Esophagus muscularis mucosa (tissue), 4 donors: Measurements from ENCODE around the gene NKAIN1. TPM values are rescaled to one million over a fixed set of nuclear protein-coding genes. Genes with fewer than 3 reads are reported as not detected.

Source experiments
- DNase-seq: peaks from one replicate; pipeline ENCODE4 v3.0.0-alpha.2; 2017; ENCODE audit errors: extremely low spot score
- H3K27ac ChIP-seq, 4 donors: fragments of 200-600 bp; sonication (generic); replicated peaks in 1 of 4; 1 replicate in 3 of 4; 2 replicates in 1 of 4; pipeline ENCODE4 v1.5.1; 2016 to 2019; ENCODE audit warnings: mild to moderate bottlenecking in 1 of 4
- H3K27me3 ChIP-seq, 4 donors: fragments of 200-600 bp; sonication (generic); one replicate each; pipeline versions ENCODE4 v1.5.1 to v1.6.0; 2016 to 2019
- H3K36me3 ChIP-seq, 4 donors: fragments of 200-600 bp; sonication (generic); one replicate each; pipeline ENCODE4 v1.5.1; 2016 to 2019
- H3K4me1 ChIP-seq, 4 donors: fragments of 200-600 bp; sonication (generic); one replicate each; pipeline ENCODE4 v1.5.1; 2016 to 2019
- H3K4me3 ChIP-seq, 4 donors: fragments of 200-600 bp; sonication (generic); 1 replicate in 2 of 4; 2 replicates in 2 of 4; pipeline ENCODE4 v1.5.1; 2016 to 2019; ENCODE audit warnings: mild to moderate bottlenecking in 4 of 4, moderate library complexity in 1 of 4
- H3K9me3 ChIP-seq, 4 donors: fragments of 200-600 bp; sonication (generic); 1 replicate in 3 of 4; 2 replicates in 1 of 4; pipeline ENCODE4 v1.5.1; 2016 to 2019
- EP300 ChIP-seq: sonication (generic); formaldehyde crosslinking; IDR thresholded peaks from one replicate; pipeline ENCODE4 v1.6.1; 2017; ENCODE audit warnings: antibody characterized with exemption
- POLR2A ChIP-seq: fragments of 450-650 bp; IDR thresholded peaks from one replicate; pipeline ENCODE4 v1.6.1; 2017; ENCODE audit warnings: antibody characterized with exemption, moderate library complexity, mild to moderate bottlenecking, low read depth
- POLR2AphosphoS5 ChIP-seq, 2 donors: sonication (generic); formaldehyde crosslinking; IDR thresholded peaks; one replicate each; pipeline ENCODE4 v1.6.1; 2017; ENCODE audit warnings: antibody characterized with exemption in 2 of 2
- WGBS: methylation state at CpG from one replicate; pipeline ENCODE4 v1.1.5; 2018; 5-methylcytosine and 5-hydroxymethylcytosine counted together
- intact Hi-C: fragments of 100-400 bp; cut with DNase I; formaldehyde crosslinking; loops from one replicate; pipeline ENCODE4 v1.15.1; 2023
- total RNA-seq, 4 donors: library from RNA; depleted of rRNA; stranded (reverse); fragments of >200 nt; gene quantifications; one replicate each; pipeline versions ENCODE4 v1.1.0 to v1.2.1, GENCODE V29; 2016
- TF ChIP-seq, protein P1 (sequence below), 3 experiments: fragments of 200-600 bp in 2 of 3; fragments of 450-650 bp in 1 of 3; sonication (generic) in 2 of 3; IDR thresholded peaks; one replicate each; pipeline ENCODE4 v1.5.1; 2017 to 2019; ENCODE audit warnings: antibody characterized with exemption in 3 of 3, mild to moderate bottlenecking in 2 of 3, moderate library complexity in 1 of 3

The NKAIN1 gene
- total RNA-seq, 4 donors from 2014 or later = not detected

DNA sequence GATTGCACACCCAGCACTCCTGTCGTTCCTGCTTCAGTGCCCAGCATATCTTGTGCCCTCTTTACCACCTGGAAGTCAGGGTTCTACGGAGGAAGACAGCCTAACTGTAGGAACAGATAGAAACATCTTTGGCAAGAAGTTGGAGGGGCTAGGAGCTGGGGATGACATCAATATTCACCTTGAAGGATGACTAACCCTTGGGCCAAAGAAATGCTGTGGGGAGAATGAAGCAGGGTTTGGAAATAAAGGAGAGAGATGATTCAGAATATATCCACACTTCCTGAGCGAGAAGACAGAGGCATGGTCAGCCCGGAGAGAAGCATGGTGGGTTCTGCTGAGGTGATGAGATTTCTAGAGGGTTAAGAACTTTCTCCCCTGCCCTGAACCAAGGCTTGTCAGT is 4.6 kb upstream of the NKAIN1 start:
- peaks cover 2 to 10% (median 8%) of the 10 kb centered on the region in 4 donors for H3K4me1 ChIP-seq
- TF ChIP-seq, protein P1, sequence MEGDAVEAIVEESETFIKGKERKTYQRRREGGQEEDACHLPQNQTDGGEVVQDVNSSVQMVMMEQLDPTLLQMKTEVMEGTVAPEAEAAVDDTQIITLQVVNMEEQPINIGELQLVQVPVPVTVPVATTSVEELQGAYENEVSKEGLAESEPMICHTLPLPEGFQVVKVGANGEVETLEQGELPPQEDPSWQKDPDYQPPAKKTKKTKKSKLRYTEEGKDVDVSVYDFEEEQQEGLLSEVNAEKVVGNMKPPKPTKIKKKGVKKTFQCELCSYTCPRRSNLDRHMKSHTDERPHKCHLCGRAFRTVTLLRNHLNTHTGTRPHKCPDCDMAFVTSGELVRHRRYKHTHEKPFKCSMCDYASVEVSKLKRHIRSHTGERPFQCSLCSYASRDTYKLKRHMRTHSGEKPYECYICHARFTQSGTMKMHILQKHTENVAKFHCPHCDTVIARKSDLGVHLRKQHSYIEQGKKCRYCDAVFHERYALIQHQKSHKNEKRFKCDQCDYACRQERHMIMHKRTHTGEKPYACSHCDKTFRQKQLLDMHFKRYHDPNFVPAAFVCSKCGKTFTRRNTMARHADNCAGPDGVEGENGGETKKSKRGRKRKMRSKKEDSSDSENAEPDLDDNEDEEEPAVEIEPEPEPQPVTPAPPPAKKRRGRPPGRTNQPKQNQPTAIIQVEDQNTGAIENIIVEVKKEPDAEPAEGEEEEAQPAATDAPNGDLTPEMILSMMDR (IDR thresholded peaks at IDR 0.05) = no peak
- TF ChIP-seq EP300 (no peak), POLR2AphosphoS5 (IDR thresholded peaks at IDR 0.05) (no peak), POLR2A (no peak)
- intact Hi-C loops = no loop called here
- H3K27ac ChIP-seq = no peak overlapping the region
- no peak for DNase-seq
- H3K27me3 ChIP-seq = peaks cover 0 to 25% (median 11%) of the 10 kb centered on the region in 4 donors
- no peak overlapping the region for H3K4me3 ChIP-seq
- H3K36me3 ChIP-seq = no peaks in the 10 kb centered on the region
- WGBS = 67% methylated on average over 4 of the region's 4 CpGs
- no peaks in the 10 kb centered on the region for H3K9me3 ChIP-seq

DNA sequence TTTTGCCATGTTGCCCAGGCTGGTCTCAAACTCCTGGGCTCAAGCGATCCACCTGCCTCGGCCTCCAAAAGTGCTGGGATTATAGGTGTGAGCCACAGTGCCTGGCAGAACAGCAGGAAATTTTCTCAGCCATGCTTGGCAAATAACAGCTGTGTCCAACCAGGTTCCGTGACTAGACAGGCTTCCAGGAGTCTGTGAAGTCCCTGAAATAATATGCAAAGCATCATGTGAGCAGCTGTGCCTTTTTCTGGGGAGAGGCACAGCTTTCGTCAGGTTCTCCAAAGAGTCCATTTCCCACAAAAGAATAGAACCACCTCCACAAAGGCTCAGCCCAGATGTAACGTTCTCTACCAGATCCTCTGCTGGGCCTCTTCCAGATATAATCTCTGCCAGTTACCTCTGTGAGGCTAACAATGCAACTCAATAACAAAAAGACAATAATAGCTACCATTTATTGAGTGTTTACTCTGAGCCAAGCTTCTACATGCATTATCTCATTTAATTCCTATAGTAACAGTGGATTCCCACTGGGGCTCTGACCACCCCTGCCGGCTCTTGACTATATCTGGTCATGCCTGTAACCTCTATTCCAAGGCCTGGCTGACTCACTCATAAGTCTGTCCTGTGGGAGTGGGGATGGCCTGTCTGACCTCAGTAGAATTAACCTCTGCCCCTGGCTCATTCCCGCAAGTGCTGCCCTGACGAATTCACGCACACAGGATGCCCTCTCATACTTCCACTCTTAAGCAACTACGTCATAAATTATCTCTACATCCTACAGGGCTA is 4.0 kb upstream of the NKAIN1 start:
- H3K9me3 ChIP-seq = no peaks in the 10 kb centered on the region
- peaks cover 0 to 31% (median 17%) of the 10 kb centered on the region in 4 donors for H3K27me3 ChIP-seq
- TF ChIP-seq, protein P1 (IDR thresholded peaks at IDR 0.05) = no peak
- no peaks in the 10 kb centered on the region for H3K36me3 ChIP-seq
- H3K27ac ChIP-seq = no peak overlapping the region
- intact Hi-C loops = no loop called here
- no peak overlapping the region for H3K4me3 ChIP-seq
- peaks cover 2 to 16% (median 14%) of the 10 kb centered on the region in 4 donors for H3K4me1 ChIP-seq
- WGBS = 78% methylated on average over 10 of the region's 10 CpGs
- DNase-seq = no peak

DNA sequence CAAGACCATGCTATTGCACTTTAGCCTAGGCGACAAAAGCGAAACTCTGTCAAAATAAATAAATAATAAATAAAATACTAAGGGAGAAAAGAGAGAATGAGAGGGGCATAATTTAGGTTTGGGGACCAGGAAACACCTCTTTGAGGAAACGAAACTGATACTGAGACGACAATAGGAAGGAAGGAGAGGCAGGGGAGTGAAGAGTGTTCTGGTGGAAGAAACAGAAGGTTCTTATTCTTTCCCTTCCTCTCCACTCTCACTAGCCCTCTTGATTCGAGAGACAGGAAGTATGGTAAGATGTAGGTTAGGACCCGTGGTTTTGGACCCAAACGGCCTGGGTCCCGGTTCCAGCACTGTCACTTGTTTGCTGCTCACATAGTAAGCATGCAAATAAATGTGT is 1.6 kb upstream of the NKAIN1 start:
- DNase-seq = no peak
- H3K27ac ChIP-seq = no peak overlapping the region
- peaks cover 0 to 55% (median 24%) of the 10 kb centered on the region in 4 donors for H3K27me3 ChIP-seq
- TF ChIP-seq EP300 (no peak), POLR2A (no peak), POLR2AphosphoS5 (IDR thresholded peaks at IDR 0.05) (no peak)
- TF ChIP-seq, protein P1 (IDR thresholded peaks at IDR 0.05) = no peak
- no peaks in the 10 kb centered on the region for H3K9me3 ChIP-seq
- 61% methylated on average over 8 of the region's 8 CpGs for WGBS
- H3K4me1 ChIP-seq = peaks cover 2 to 18% (median 16%) of the 10 kb centered on the region in 4 donors
- intact Hi-C loops = no loop called here
- H3K4me3 ChIP-seq = no peak overlapping the region
- H3K36me3 ChIP-seq = no peaks in the 10 kb centered on the region

DNA sequence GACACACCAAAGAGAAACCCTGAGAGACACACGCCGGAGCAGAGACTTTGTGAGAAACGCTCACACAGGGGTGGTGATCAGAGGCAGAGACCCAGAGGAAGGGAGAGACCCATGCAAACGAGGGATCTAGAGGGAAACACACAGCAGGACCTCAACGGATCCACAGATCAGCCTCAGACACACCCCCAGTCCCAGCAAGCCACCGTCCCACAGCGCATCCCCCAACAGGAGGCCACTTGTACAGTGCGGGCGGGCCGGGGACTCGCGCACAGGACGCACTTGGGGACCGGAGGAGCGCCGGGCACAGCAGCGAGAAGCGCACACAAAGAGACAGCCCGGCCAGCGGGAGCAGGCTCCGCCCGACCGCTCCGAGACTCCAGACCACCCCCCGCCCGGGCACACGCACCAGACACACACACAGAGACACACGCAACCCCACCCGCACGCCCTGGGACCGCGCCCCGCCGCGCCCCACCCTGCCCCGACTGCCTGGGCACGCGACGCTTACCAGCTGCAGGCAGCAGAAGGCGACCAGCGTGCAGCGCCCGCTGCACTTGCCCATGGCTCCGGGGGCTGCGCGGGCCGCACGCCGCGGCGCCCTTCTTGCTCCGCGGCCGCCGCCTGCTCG is 587 bp downstream of the NKAIN1 start:
- intact Hi-C loops = no loop called here
- H3K4me3 ChIP-seq = peak overlapping the region; percentile 35 to 47 (median 43)
- DNase-seq = no peak

More for the DNA sequence above, 587 bp downstream of the NKAIN1 start:
- Histone ChIP-seq H3K27me3 (peaks cover 0 to 73% (median 27%) of the 10 kb centered on the region in 4 donors), H3K9me3 (no peaks in the 10 kb centered on the region), H3K27ac (no peak overlapping the region), H3K4me1 (peaks cover 2 to 18% (median 16%) of the 10 kb centered on the region in 4 donors), H3K36me3 (no peaks in the 10 kb centered on the region)
- 10% methylated on average over 5 of the region's 56 CpGs for WGBS
- TF ChIP-seq POLR2A (no peak), EP300 (no peak), POLR2AphosphoS5 (IDR thresholded peaks at IDR 0.05) (no peak)
- TF ChIP-seq, protein P1 (IDR thresholded peaks at IDR 0.05) = no peak
